HepG2 (cell line): ENCODE results near the gene SYT7. TPM values are rescaled to one million over a fixed set of nuclear protein-coding genes. Genes with fewer than 3 reads are reported as not detected.

Experiments used
- AKNA ChIP-seq: sonication (generic); formaldehyde crosslinking; IDR thresholded peaks from 2 replicates; pipeline ENCODE4 v1.4.0; 2020; ENCODE audit warnings: missing genetic modification reagents, borderline replicate concordance
- FIP1L1 ChIP-seq: fragments of 200-400 bp; formaldehyde crosslinking; IDR thresholded peaks from 2 replicates; pipeline ENCODE4 v1.6.1; 2018; ENCODE audit warnings: low read depth, mild to moderate bottlenecking, low read length, moderate library complexity, borderline replicate concordance; ENCODE audit not compliant: insufficient read depth
- HNF4A ChIP-seq: sonication (generic); formaldehyde crosslinking; IDR thresholded peaks from 2 replicates; pipeline ENCODE4 v1.4.0; 2020; ENCODE audit warnings: missing genetic modification reagents
- MAFK ChIP-seq, 2 experiments: IDR thresholded peaks in 1 of 2; conservative IDR thresholded peaks in 1 of 2; 2 replicates each; pipeline ENCODE4 v1.6.1; 2011; ENCODE audit warnings: improper control_type of control experiment in 2 of 2, low read length in 2 of 2
- TBL1XR1 ChIP-seq: fragments of 150-350 bp; IDR thresholded peaks from 2 replicates; pipeline ENCODE4 v1.6.1; 2014; ENCODE audit warnings: borderline replicate concordance, low read length; ENCODE audit not compliant: partially characterized antibody
- ZBTB3 ChIP-seq: sonication (generic); formaldehyde crosslinking; IDR thresholded peaks from 2 replicates; pipeline ENCODE4 v1.4.0; 2020; ENCODE audit warnings: low read depth, mild to moderate bottlenecking, moderate library complexity, missing genetic modification reagents, borderline replicate concordance
- ZFP36L1 ChIP-seq: sonication (generic); formaldehyde crosslinking; IDR thresholded peaks from 2 replicates; pipeline ENCODE4 v1.8.0; 2022; ENCODE audit warnings: mild to moderate bottlenecking, missing genetic modification reagents, moderate library complexity
- ZNF224 ChIP-seq: sonication (generic); formaldehyde crosslinking; IDR thresholded peaks from 2 replicates; pipeline ENCODE4 v1.5.0; 2020; ENCODE audit warnings: mild to moderate bottlenecking, missing genetic modification reagents
- ZNF550 ChIP-seq: sonication (generic); formaldehyde crosslinking; IDR thresholded peaks from 2 replicates; pipeline ENCODE4 v1.4.0; 2020; ENCODE audit warnings: mild to moderate bottlenecking, missing genetic modification reagents, borderline replicate concordance
- ZNF761 ChIP-seq: sonication (generic); formaldehyde crosslinking; conservative IDR thresholded peaks from 2 replicates; pipeline ENCODE4 v1.4.0; 2020; ENCODE audit warnings: mild to moderate bottlenecking, missing genetic modification reagents
- ZNF850 ChIP-seq: sonication (generic); formaldehyde crosslinking; conservative IDR thresholded peaks from 2 replicates; pipeline ENCODE4 v1.9.0; 2021; ENCODE audit warnings: mild to moderate bottlenecking, missing genetic modification reagents
- ZSCAN29 ChIP-seq: sonication (generic); formaldehyde crosslinking; conservative IDR thresholded peaks from 2 replicates; pipeline ENCODE4 v1.4.0; 2020; ENCODE audit warnings: mild to moderate bottlenecking, missing genetic modification reagents
- polyA plus RNA-seq, 8 experiments: library from polyadenylated mRNA; depleted of rRNA in 3 of 8; stranded (reverse) in 7 of 8; unstranded in 1 of 8; fragments of >200 nt; fragmentation: Illumina TruSeq in 4 of 8; extraction: Trizol in 4 of 8; gene quantifications; 2 replicates each; pipeline versions ENCODE4 v1.2.1 to v1.2.3, GENCODE V29; 2011 to 2016; ENCODE audit warnings: low read depth in 4 of 8, missing spikeins in 1 of 8, mixed read lengths in 1 of 8; ENCODE audit not compliant: insufficient read depth in 1 of 8
- total RNA-seq, 5 experiments: library from RNA; depleted of rRNA; stranded (reverse); fragments of >200 nt; fragmentation: Illumina TruSeq; extraction: Trizol; gene quantifications; 2 replicates each; pipeline ENCODE4 v1.2.3, GENCODE V29; 2016; ENCODE audit warnings: low read depth in 1 of 5
- TF ChIP-seq, protein P1 (sequence below): sonication (generic); formaldehyde crosslinking; IDR thresholded peaks from 2 replicates; pipeline ENCODE4 v1.5.1; 2020; ENCODE audit warnings: mild to moderate bottlenecking, missing genetic modification reagents, moderate library complexity
- TF ChIP-seq, protein P2 (sequence below): sonication (generic); formaldehyde crosslinking; IDR thresholded peaks from 2 replicates; pipeline ENCODE4 v1.8.0; 2022; ENCODE audit warnings: missing genetic modification reagents, mild to moderate bottlenecking, moderate library complexity, borderline replicate concordance
- TF ChIP-seq, protein P3 (sequence below): sonication (generic); formaldehyde crosslinking; IDR thresholded peaks from 2 replicates; pipeline ENCODE4 v1.9.0; 2022; ENCODE audit warnings: missing genetic modification reagents, mild to moderate bottlenecking, borderline replicate concordance

The SYT7 gene
- total and polyA plus RNA-seq, 2 of the 13 experiments (the other 11 are each of a cell fraction or from before 2014, with no cell fraction given) = 1.4 to 4.4 TPM

DNA sequence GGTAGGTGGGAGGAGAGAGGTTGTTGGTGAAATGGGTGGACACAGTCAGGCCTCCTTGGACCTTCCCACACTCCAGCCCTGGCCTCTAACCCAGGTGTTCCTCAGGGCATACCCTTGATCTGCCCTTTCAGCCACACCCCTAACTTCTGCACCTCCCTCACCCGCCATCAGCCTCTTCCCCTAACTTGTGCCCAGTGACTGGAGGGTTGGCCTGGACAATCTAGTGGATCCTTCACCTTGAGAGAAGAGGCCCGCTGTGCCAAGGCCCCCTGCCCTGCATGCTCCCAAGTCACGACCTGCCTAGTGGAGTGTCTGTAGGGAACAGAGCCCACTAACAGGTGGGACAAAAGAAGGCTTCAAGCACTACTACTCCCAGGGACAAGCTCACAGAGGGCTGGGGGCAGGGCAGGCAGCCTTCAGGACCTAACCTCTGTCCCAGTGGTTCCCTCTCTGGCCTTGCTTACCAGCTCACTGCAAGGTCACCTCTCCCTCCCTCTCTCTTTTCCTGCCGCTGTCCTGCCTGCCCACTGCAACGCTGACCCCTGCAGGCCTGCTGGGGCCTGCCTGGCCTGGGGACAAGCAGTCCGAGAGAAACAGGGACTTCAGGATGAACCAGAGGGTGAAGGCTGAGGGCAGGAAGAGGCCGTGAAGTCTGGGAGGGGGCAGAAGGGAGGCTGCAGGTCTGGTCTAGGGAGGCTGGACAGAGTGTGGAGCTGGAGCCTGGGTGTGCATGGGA lies 3.3 kb downstream of the SYT7 start (continued):
- TF ChIP-seq ZFP36L1 (no peak), ZNF224 (CRISPR knock-in tag) (no peak), ZNF850 (CRISPR knock-in tag) (no peak), ZNF550 (CRISPR knock-in tag) (no peak), AKNA (CRISPR knock-in tag) (no peak), ZNF761 (CRISPR knock-in tag) (no peak), HNF4A (peak; percentile 70), MAFK (conservative IDR thresholded peaks at IDR 0.05 in 1 of 2, IDR thresholded peaks at IDR 0.05 in 1 of 2; ENCODE audit: low read length in 2 of 2) (no peak), TBL1XR1 (no peak), ZBTB3 (CRISPR knock-in tag) (no peak; the same call in 1 of the 2 replicates), ZSCAN29 (CRISPR knock-in tag) (no peak), FIP1L1 (no peak)
- TF ChIP-seq, protein P1, sequence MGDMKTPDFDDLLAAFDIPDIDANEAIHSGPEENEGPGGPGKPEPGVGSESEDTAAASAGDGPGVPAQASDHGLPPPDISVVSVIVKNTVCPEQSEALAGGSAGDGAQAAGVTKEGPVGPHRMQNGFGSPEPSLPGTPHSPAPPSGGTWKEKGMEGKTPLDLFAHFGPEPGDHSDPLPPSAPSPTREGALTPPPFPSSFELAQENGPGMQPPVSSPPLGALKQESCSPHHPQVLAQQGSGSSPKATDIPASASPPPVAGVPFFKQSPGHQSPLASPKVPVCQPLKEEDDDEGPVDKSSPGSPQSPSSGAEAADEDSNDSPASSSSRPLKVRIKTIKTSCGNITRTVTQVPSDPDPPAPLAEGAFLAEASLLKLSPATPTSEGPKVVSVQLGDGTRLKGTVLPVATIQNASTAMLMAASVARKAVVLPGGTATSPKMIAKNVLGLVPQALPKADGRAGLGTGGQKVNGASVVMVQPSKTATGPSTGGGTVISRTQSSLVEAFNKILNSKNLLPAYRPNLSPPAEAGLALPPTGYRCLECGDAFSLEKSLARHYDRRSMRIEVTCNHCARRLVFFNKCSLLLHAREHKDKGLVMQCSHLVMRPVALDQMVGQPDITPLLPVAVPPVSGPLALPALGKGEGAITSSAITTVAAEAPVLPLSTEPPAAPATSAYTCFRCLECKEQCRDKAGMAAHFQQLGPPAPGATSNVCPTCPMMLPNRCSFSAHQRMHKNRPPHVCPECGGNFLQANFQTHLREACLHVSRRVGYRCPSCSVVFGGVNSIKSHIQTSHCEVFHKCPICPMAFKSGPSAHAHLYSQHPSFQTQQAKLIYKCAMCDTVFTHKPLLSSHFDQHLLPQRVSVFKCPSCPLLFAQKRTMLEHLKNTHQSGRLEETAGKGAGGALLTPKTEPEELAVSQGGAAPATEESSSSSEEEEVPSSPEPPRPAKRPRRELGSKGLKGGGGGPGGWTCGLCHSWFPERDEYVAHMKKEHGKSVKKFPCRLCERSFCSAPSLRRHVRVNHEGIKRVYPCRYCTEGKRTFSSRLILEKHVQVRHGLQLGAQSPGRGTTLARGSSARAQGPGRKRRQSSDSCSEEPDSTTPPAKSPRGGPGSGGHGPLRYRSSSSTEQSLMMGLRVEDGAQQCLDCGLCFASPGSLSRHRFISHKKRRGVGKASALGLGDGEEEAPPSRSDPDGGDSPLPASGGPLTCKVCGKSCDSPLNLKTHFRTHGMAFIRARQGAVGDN (CRISPR knock-in tag) = peak; percentile 88
- TF ChIP-seq, protein P2, sequence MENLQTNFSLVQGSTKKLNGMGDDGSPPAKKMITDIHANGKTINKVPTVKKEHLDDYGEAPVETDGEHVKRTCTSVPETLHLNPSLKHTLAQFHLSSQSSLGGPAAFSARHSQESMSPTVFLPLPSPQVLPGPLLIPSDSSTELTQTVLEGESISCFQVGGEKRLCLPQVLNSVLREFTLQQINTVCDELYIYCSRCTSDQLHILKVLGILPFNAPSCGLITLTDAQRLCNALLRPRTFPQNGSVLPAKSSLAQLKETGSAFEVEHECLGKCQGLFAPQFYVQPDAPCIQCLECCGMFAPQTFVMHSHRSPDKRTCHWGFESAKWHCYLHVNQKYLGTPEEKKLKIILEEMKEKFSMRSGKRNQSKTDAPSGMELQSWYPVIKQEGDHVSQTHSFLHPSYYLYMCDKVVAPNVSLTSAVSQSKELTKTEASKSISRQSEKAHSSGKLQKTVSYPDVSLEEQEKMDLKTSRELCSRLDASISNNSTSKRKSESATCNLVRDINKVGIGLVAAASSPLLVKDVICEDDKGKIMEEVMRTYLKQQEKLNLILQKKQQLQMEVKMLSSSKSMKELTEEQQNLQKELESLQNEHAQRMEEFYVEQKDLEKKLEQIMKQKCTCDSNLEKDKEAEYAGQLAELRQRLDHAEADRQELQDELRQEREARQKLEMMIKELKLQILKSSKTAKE (CRISPR knock-in tag) = no peak
- TF ChIP-seq, protein P3, sequence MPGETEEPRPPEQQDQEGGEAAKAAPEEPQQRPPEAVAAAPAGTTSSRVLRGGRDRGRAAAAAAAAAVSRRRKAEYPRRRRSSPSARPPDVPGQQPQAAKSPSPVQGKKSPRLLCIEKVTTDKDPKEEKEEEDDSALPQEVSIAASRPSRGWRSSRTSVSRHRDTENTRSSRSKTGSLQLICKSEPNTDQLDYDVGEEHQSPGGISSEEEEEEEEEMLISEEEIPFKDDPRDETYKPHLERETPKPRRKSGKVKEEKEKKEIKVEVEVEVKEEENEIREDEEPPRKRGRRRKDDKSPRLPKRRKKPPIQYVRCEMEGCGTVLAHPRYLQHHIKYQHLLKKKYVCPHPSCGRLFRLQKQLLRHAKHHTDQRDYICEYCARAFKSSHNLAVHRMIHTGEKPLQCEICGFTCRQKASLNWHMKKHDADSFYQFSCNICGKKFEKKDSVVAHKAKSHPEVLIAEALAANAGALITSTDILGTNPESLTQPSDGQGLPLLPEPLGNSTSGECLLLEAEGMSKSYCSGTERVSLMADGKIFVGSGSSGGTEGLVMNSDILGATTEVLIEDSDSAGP = peak; percentile 74; the same call in 1 of the 2 replicates
